NCI-H82 (cell line): ENCODE data around the gene STMN1.

Experiments used
- DNase-seq: peaks from one replicate; lab custom pipeline; 2025; lab: John Stamatoyannopoulos, UW

Gene STMN1

DNA sequence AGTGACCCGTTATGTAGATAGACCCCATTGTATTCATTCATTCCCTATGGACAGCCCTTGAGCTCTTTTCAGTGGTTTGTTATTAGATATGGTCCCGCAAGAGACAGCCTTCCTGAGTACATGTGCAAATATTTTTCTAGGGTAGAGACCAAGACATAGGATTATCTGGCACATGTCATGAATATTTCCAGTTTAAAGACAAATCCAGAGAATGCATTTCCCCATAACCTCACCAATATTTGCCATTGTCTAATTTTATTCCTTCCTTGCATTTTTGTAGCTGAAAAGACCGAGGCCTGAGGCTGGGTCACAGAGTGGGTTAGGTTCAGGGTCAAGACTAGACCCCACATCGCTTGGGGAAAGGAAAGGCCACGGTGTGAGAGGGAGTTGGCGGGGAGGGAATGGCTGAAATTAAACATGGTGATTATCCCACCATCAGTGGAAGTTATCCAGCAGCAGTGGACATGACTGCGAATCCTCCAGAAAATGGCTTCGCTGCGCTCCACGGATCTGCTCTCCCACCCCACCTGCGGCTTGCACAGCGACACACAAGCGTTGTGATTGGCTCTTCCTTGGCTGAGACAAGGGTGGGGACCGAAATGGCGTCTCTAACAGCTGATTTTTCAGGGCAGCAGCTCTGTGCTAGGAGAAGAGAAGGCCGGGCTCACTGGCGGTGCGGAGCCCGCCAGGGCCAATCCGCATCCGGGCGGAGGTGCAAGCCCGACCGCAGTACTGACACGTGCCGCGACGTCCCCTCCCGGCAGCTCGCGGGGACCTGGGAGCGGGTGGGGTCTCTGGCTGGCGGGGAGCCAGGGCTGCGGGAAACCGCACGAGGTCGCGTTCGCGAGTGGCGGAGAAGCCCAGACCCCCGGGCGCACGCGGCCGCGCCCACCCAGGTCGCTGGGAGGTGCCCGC is 16.1 kb upstream of the STMN1 start:
- DNase-seq = no peak

DNA sequence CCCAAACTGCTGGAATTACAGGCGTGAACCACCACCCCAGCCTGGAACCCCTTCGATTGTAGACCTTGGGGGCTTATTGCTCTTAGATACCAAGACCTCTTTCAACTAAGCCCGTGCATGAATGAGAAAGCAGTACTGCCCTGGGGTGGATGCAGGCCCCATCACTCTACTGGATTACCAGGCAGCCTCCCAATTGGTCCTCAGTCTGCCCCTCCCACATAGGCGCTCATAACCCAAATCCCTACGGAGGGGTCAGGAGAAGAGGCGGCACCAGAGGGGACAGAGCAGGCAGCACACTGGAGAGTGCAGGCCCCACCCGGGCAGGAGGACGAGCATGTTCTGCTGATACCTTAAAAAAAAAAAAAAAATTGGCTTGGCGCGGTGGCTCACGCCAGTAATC is 12.4 kb upstream of the STMN1 start:
- DNase-seq = no peak

DNA sequence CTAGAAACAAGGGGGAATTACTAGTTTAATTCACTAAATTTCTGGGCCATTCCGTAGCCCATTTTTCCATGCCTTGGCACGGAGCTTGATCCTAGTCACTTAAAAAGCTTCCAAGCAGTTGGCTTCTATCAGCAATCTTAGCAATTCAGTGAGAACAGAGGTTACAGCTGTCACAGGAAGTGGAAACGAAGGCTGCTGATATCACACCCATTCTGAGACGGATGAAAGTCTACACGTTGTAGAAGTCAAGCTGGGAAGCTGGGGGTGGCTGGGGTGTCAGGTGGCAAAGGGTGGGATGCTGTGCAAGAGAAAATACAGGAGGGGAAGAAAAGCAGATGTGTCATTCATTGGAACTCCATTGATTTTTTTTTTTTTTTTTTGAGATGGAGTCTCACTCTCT is 11.8 kb upstream of the STMN1 start:
- DNase-seq = no peak

DNA sequence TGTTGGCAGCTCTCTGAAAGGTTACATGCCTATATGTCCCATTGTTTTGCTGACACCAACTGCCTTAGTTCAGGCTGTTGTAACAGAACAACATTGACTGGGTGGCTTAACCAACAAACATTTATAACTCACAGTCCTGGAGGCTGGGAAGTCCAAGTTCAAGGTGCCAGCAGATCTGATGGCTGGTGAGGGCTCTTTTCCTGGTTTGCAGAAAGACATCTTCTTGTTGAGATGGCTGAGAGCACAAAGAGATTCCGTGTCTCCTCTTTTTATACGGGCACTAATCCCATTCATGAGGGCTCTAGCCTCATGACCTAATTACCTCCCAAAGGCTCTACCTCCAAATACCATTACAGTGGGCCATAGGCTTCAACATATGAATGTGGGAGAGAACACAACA is 10.2 kb upstream of the STMN1 start:
- peak; percentile 58 for DNase-seq

DNA sequence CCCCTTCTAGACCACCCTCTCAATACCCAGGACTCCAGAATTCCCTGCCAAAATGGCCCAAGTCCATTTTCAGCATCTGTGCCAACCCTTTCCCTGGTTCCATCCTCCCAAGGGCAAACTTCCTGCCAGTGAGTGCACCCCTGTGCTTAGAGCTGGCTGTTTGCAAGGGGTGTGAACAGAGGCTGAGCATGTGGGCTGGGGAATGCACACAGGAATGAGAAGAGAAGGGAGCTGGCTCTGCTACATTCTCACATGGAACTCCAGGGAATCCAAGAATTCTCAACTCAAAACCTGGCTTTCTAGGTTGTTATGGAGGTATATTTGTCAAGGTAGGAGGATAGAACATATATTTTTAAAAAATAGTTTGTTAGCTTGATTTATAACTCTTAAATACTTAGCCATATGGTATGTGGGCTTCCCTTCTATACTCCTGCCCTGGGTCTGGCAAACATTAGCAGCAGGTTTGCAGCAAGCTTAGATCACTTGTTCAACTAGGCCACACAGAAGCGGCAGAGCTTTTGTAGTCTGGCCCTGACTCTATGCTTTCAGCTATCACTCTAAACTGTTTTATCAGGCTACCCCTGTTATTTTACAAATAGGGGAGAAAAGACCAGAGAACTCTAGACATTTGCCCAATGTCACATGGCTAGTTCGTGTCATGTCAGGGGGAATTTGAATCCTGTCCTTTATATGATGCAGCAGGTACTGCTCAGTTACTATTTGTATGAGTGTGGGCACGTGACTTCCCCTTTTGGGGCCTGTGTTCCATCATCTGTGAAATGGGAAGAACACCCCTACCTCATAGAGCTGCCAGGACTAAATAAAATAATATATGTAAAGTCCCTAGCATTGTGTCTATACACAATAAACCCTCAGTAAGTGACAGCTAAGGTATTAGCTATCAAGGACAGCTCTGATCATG is 8.1 kb upstream of the STMN1 start:
- DNase-seq = no peak

DNA sequence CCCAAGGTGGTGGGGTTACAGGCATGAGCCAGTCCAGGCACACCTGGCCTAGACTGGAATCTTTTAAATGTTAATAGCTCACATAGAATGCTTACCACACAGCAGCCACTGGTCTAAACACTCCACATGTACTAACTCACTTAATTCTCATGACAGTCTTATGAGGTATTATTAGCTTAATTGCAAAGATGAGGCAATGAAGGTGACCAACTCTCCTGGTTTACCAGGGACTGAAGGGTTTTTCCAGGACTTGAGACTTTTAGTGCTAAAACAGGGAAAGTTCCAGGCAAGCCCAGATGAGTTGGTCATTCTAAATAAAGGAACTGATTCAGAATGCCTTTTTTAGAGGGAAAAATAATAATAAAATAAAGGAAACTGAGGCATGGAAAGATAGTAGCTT is 7.0 kb upstream of the STMN1 start:
- no peak for DNase-seq

DNA sequence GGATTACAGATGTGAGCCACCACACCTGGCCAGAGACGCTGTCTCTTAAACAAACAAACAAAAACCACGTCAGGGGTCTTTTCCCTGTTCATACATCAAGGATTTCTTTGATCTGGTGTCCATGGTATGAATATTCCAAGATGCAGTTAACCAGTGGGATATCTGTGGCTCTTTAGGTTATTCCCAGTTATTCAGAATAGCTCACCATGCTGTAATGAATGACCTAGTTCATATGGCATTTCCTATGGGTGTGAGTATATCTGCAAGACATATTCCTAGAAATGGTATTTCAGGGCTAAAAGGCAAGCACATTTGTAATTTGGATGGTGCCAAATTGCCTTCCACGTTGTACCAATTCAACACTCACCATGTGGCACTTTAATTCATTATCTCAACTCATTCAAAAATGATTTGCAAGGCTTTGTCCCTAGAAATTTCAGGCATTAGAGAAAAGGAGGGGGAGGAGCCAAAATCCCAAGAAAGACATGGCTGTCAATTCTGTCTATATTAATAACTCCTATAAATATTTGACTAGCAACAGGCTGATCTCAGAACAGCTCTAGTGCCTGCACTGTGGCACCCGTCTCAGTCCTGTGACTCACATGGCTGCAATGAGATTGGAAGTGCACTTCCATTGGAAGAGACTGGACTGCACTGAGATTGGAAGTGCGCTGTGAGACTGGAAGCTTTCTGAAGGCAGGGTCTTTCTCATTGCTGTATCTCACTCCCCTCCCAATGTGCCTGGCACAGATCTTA is 6.0 kb upstream of the STMN1 start:
- DNase-seq = no peak

DNA sequence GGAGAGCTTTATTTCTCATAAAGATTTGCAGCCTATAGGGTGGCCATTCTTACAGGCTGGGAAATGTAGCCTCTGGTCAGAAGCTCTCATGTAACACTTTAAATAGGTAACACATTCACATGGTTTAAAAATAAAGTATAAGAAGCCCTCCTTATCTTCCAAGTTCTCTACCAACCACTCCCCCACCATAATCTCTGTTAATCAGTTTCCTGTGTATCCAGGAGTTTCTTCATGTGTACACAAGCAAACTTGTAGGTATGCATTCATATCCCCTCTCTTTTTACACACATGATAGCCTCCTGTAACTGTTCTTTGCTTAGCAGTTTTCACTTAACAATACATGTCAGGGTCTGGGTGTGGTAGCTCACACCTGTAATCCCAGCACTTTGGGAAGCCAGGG is 4.9 kb upstream of the STMN1 start:
- DNase-seq = peak; percentile 83

DNA sequence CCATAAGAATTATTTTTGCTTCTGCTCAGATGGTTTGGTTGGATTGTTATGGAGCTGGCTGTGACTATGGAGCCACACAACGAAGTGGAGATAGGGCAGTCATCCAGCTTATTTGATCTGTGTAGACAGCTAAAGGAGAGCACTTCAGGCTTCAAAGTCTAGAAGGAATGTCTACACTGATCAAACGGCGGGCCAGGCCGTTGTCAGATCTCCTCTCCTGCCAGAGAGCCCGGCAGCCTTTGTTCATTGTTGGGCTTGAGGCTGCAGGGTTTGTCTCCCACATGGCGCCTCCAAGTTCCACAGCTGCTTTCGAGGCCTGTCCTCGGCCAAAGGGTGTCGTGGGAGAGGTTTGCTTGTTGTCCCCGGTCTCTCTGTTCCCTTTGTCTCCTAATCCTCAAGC is 2.8 kb upstream of the STMN1 start:
- DNase-seq = no peak

DNA sequence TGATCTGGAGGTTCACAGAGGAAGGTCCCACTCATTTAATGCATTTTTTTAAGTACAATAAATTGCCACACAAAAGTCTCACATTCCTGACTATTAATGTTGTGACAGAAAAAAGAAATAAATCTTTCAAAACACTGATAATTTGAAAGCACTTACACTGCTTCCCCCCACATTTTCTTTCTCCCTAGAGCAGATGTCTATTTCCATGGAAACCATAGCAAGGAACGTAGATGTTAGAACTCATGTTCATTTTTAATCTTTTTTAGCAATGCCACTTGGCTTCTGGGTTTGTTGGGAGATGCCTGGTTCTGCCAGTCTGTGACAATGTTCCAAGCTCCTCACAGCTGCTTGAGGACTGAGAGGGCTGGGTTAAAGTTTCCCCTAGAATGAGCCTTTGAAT is 1.9 kb upstream of the STMN1 start:
- DNase-seq = no peak

DNA sequence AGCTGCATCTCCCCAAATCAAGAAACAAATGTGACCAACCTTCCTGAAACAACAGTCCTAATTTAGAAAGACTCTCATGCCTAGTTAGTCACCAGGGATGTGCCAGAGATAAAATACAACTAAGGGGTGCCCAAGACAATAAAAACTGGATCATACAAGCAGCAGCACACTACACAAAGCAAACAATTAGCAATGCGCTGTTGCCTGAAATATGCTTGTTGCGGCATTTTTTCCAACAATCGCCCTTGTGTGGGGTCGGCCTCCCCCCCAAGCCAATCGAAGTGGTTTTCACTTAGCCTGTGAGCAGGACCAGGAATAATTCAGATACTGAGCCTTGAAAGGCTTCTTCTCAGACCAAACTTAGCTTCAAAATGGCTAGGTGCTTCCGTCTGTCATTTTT is 1.4 kb upstream of the STMN1 start:
- DNase-seq = no peak

DNA sequence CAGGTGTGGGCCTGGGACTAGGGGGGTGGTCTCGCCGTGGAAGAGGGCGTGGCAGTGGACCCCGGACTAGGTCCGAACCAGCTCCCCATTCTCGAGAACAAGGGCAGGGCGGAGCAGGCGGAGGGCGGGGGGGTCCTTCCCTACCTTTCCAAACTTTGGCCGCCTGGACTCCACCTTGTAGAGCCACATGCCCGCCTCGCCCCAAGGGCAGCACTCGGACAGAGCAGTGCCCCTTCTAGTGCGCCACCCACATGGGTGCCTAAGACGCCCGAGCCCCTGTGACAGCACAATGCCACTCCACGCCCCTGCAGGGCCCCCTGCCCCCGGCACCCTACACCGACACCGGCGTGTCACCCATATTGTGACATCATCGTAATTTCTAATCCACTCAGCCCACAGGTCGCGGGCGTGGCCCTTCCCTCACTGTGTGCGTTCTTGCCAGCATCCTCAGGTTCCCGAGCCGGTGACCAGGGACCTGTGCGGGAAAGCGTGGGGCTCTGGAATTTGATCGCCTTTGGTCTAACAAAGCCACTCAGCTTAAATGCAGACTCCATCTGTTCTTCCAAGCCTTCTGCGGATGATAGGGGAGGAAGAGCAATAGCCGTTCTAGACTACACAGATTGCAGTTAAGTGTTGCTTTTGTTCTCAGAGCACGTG is 553 bp upstream of the STMN1 start:
- DNase-seq = peak; percentile 98

DNA sequence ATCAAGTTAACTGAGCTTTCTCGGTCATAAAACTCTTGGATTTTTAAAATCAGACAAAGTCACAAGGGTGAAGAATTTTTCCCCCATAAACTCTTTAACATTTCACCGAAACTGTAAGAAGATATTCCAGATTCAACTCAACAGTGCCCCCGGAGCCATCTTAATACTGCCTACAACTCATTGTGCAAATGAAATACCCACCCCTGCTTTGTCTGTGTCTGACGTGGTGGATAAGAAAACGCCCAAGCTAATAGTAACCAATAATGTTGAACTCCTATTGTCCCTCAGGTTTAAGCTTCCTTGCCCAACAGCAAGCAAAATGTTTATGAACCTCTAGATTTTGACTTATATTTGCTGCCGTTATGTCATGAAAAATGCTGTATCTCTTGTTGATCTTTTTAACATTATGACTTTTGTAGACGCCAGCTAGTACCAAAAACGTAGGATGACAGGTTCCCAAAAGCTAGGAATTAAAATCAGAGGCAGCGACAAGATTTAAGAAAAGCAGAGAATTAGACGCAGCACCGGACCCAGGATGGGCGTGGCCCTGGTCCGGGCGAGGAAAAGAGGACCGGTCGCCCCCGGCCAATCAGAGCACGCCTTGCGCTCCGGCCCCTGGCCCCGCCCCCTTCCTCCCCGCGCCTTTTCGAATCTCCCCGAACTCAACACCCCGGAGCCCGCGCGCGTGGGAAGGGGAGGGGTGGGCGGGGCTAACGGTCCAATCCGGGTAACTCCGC is 1.1 kb downstream of the STMN1 start:
- peak; percentile 98 for DNase-seq

DNA sequence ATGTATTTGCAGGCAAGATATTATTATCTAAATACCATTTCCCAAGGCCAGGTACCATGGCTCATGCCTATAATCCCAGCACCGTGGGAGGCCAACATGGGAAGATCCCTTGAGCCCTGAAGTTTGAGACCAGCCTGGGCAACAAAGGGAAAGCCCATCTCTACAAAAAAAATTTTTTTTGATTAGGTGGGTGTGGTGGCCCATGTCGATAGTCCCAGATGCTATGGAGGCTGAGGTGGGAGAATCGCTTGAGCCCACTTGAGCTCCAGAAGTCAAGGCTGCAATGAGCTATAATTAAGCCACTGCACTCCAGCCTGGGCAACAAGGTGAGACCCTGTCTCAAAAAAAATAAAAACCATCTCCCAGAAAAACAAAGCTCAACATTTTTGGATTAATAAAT is 2.2 kb downstream of the STMN1 start:
- DNase-seq = no peak

DNA sequence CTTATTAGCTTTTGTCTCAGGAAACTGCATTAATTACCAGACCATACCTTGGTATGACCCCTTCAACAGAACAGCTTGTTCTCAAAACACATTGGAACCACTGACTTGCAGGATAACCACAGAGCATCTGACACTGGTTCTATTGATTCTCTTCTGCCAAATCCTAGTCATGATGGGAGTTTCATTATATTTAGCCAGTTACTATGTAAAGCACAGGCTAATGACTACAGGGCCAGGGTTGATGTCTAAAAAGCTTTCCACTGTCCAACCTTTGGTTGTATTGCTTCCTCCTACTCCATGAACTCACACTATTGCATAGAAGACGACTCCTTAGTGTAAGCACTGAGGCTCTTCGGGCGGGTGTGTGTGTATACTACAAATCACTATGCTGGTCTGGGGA is 3.8 kb downstream of the STMN1 start:
- DNase-seq = no peak

DNA sequence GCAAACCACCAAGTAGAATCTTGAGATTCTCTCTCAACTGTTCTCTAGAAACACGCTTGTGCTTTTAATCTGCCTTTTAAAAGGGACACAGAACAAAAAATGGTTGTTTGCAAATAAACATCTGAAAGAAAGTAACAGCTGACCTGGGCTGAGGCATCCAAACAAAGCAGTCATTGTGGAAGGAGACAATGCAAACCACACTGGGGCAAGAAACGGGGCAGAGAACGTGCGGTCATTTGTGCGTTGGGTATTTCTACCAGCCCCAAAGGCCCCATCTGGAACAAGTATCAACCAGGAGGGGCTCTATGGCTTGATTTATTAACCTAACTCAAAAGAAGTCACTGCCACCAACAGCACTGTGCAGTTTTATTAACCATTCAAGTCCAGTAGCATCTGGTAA is 6.0 kb downstream of the STMN1 start:
- DNase-seq = no peak

DNA sequence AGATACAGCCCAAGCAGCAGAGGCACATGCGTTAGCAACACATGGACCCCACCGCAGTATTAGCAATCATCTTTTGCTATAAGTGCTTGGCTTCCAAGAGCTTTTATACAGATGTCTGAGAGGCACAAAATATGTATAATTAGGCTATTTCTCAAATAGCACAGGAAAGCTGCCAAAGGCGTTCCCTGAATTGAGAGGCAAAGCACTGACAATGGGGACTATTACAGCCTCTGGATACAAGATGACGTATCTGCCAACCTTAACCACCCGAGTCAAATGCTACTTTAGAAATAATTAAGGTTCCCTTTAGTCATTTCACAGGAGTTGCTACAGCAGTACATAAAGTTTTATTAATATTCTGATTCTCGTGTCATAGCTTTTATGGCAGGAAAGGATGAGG is 6.4 kb downstream of the STMN1 start:
- DNase-seq = no peak

DNA sequence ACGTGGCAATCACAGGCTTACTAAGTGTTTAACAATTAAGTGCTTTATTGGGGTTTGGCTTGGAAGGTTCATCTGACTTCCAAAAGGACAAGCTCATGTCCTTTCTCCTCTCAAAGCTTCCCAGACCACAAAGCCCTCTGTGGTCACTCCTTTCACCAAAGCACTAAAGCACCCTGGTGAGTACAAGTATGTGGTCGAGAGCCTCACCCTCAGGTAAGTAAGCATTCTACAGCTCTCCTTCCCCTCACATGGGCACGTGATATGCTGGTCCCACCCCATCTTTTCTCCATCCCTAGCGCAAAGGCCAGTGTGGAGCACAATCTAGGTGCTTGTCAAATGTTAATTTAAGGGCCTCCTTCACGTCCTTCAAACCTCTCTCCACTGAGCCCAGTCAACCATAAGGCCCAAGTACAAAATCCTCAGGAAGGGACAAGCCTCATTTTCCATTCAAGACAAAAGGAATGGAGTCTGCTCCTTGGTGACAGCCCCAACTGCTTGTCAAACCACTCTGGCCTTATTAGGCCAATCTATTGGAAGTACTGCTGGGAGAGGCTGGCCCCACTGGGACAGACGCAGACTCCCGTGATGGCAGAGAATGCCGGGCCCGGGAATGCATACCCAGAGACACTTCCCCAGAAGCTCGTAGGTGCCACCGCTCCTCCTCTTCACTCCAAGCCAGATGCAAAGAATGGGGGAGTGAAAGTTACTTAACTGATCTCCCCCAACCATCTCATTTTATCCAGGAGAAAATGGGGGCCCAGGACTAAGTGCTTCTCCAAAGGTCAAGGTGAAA is 7.8 kb downstream of the STMN1 start:
- DNase-seq = peak; percentile 62

DNA sequence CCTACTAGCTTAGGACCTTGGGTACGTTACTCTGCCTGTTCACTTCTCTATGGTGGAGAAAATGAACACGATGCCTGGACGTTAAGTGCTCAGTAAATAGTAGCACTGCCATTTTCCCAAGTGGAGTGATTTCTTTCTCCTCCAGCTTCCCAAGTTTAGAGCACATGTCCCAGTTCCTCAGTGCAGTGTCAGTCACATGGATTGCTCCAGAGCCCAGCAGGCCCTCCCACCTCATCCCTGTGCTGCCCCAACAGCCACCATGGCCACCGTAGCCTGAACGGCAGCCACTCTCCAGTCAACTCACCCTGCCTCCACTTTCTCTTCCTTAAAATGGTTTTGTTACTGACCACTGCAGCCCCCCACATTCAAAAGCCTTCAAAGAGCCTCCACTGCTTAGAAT is 8.5 kb downstream of the STMN1 start:
- DNase-seq = no peak

DNA sequence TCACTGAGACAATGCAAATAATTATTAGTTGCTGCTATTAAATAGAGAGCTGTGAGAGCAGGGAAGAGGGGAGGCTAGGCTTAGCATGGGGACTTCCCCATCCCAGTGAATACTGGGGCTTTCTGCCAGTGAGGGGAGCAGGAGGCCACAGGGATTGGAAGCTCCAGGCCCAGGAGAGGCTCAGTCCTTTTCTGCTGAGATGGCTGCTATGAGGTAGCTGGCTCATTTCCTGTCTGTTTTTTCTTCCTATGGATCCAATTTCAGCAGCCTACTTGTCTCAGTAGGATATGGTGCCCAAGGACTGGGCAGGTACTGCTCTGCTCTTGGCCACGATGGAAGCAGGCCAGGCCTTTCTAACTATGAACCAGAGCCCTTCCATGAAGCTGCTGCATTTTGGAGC is 10.0 kb downstream of the STMN1 start:
- peak; percentile 69 for DNase-seq
